IPS-20b (cell line): ENCODE results near the gene TLE4.

Experiments
- H3K27ac ChIP-seq: one replicate; pipeline ENCODE4 v1.5.1; 2013; ENCODE audit warnings: low read length
- H3K27me3 ChIP-seq: 2 replicates; pipeline ENCODE4 v1.6.1; 2013; ENCODE audit warnings: mild to moderate bottlenecking, low read length, inconsistent platforms; ENCODE audit not compliant: insufficient read depth
- H3K36me3 ChIP-seq: 2 replicates; pipeline ENCODE4 v1.6.1; 2013; ENCODE audit warnings: low read depth, mild to moderate bottlenecking, inconsistent platforms, low read length, moderate library complexity; ENCODE audit not compliant: insufficient read depth
- H3K4me1 ChIP-seq: 2 replicates; pipeline ENCODE4 v1.6.1; 2013; ENCODE audit warnings: mild to moderate bottlenecking, control low read depth, inconsistent platforms, low read length, moderate library complexity; ENCODE audit not compliant: insufficient read depth
- H3K4me3 ChIP-seq: 2 replicates; pipeline ENCODE4 v1.5.1; 2013; ENCODE audit warnings: mild to moderate bottlenecking, low read length, inconsistent platforms
- H3K9ac ChIP-seq: 2 replicates; pipeline ENCODE4 v1.6.1; 2013; ENCODE audit warnings: low read depth, mild to moderate bottlenecking, inconsistent platforms, low read length, moderate library complexity
- H3K9me3 ChIP-seq: 2 replicates; pipeline ENCODE4 v1.6.1; 2013; ENCODE audit warnings: mild to moderate bottlenecking, low read depth, low read length, inconsistent platforms; ENCODE audit not compliant: insufficient read depth

The TLE4 gene

GRCh38 chr9:79660615-79661014 is 88.8 kb downstream of the TLE4 start:
- no peak overlapping the region for H3K4me3 ChIP-seq
- peaks cover 54% of the 10 kb centered on the region for H3K4me1 ChIP-seq
- H3K27ac ChIP-seq = no peak overlapping the region

GRCh38 chr9:79661279-79661678 is 89.5 kb downstream of the TLE4 start:
- Histone ChIP-seq H3K27me3 (no peaks in the 10 kb centered on the region), H3K9me3 (no peaks in the 10 kb centered on the region), H3K4me1 (peaks cover 57% of the 10 kb centered on the region), H3K27ac (no peak overlapping the region), H3K9ac (peak overlapping the region; percentile 49; the same call in 1 of the 2 replicates), H3K36me3 (peaks cover 7% of the 10 kb centered on the region; the same call in 1 of the 2 replicates), H3K4me3 (no peak overlapping the region)

More at GRCh38 chr9:79660615-79661014, 88.8 kb downstream of the TLE4 start:
- peaks cover 13% of the 10 kb centered on the region; the same call in 1 of the 2 replicates for H3K36me3 ChIP-seq
- no peaks in the 10 kb centered on the region for H3K9me3 ChIP-seq
- no peak overlapping the region for H3K9ac ChIP-seq
- H3K27me3 ChIP-seq = no peaks in the 10 kb centered on the region

- peak overlapping the region; percentile 76 for H3K27ac ChIP-seq
- H3K36me3 ChIP-seq = peaks cover 4% of the 10 kb centered on the region; the same call in 1 of the 2 replicates
- peaks cover 57% of the 10 kb centered on the region for H3K4me1 ChIP-seq
- H3K4me3 ChIP-seq = peak overlapping the region; percentile 22; the same call in 1 of the 2 replicates
- H3K27me3 ChIP-seq = no peaks in the 10 kb centered on the region
- no peaks in the 10 kb centered on the region for H3K9me3 ChIP-seq
- peak overlapping the region; percentile 49; the same call in 1 of the 2 replicates for H3K9ac ChIP-seq
Measured at GRCh38 chr9:79661886-79662536, 90.2 kb downstream of the TLE4 start.

- Histone ChIP-seq H3K27ac (no peak overlapping the region), H3K27me3 (no peaks in the 10 kb centered on the region), H3K36me3 (no peaks in the 10 kb centered on the region), H3K9ac (no peak overlapping the region; the same call in 1 of the 2 replicates), H3K4me1 (peaks cover 58% of the 10 kb centered on the region), H3K4me3 (peak overlapping the region; percentile 22; the same call in 1 of the 2 replicates), H3K9me3 (no peaks in the 10 kb centered on the region)
Measured at GRCh38 chr9:79662537-79662956, 90.8 kb downstream of the TLE4 start.

- Histone ChIP-seq H3K4me1 (peaks cover 66% of the 10 kb centered on the region), H3K4me3 (peak overlapping the region; percentile 44; the same call in 1 of the 2 replicates)
Measured at GRCh38 chr9:79663300-79663699, 91.5 kb downstream of the TLE4 start.

GRCh38 chr9:79663878-79664277 is 92.1 kb downstream of the TLE4 start:
- Histone ChIP-seq H3K4me1 (peaks cover 68% of the 10 kb centered on the region), H3K27ac (no peak overlapping the region), H3K27me3 (no peaks in the 10 kb centered on the region), H3K9ac (peak overlapping the region; percentile 45; the same call in 1 of the 2 replicates), H3K4me3 (peak overlapping the region; percentile 44; the same call in 1 of the 2 replicates), H3K9me3 (no peaks in the 10 kb centered on the region), H3K36me3 (no peaks in the 10 kb centered on the region)

More at GRCh38 chr9:79663300-79663699, 91.5 kb downstream of the TLE4 start:
- H3K27me3 ChIP-seq = no peaks in the 10 kb centered on the region
- H3K27ac ChIP-seq = no peak overlapping the region
- peak overlapping the region; percentile 45; the same call in 1 of the 2 replicates for H3K9ac ChIP-seq
- H3K9me3 ChIP-seq = no peaks in the 10 kb centered on the region
- no peaks in the 10 kb centered on the region for H3K36me3 ChIP-seq

- no peak overlapping the region for H3K27ac ChIP-seq
Measured at GRCh38 chr9:79664375-79664831, 92.6 kb downstream of the TLE4 start.

GRCh38 chr9:79665369-79665768 is 93.6 kb downstream of the TLE4 start:
- Histone ChIP-seq H3K9ac (no peak overlapping the region), H3K27ac (no peak overlapping the region), H3K27me3 (no peaks in the 10 kb centered on the region), H3K36me3 (0 out of 2 replicates have a peak, but pooled peaks cover 2% of the 10 kb centered on the region), H3K9me3 (no peaks in the 10 kb centered on the region), H3K4me3 (no peak overlapping the region), H3K4me1 (peaks cover 72% of the 10 kb centered on the region)

More at GRCh38 chr9:79664375-79664831, 92.6 kb downstream of the TLE4 start:
- no peak overlapping the region; the same call in 1 of the 2 replicates for H3K9ac ChIP-seq
- peak overlapping the region; percentile 44; the same call in 1 of the 2 replicates for H3K4me3 ChIP-seq
- no peaks in the 10 kb centered on the region for H3K27me3 ChIP-seq
- H3K9me3 ChIP-seq = no peaks in the 10 kb centered on the region
- peaks cover 68% of the 10 kb centered on the region for H3K4me1 ChIP-seq
- no peaks in the 10 kb centered on the region for H3K36me3 ChIP-seq

- Histone ChIP-seq H3K9me3 (no peaks in the 10 kb centered on the region), H3K4me3 (no peak overlapping the region), H3K36me3 (0 out of 2 replicates have a peak, but pooled peaks cover 4% of the 10 kb centered on the region), H3K27ac (no peak overlapping the region), H3K27me3 (no peaks in the 10 kb centered on the region), H3K9ac (no peak overlapping the region), H3K4me1 (peaks cover 68% of the 10 kb centered on the region)
Measured at GRCh38 chr9:79665931-79666330, 94.2 kb downstream of the TLE4 start.

- Histone ChIP-seq H3K36me3 (0 out of 2 replicates have a peak, but pooled peaks cover 4% of the 10 kb centered on the region), H3K4me1 (peaks cover 67% of the 10 kb centered on the region), H3K9me3 (no peaks in the 10 kb centered on the region), H3K4me3 (no peak overlapping the region), H3K27ac (no peak overlapping the region), H3K27me3 (no peaks in the 10 kb centered on the region), H3K9ac (no peak overlapping the region)
Measured at GRCh38 chr9:79667120-79667519, 95.4 kb downstream of the TLE4 start.

GRCh38 chr9:79667817-79668436 is 96.2 kb downstream of the TLE4 start:
- no peaks in the 10 kb centered on the region for H3K9me3 ChIP-seq
- no peak overlapping the region for H3K9ac ChIP-seq
- H3K27ac ChIP-seq = no peak overlapping the region
- 0 out of 2 replicates have a peak, but pooled peaks cover 4% of the 10 kb centered on the region for H3K36me3 ChIP-seq
- H3K4me1 ChIP-seq = peaks cover 63% of the 10 kb centered on the region
- no peaks in the 10 kb centered on the region for H3K27me3 ChIP-seq
- H3K4me3 ChIP-seq = no peak overlapping the region
